Esophagus squamous epithelium (tissue), 4 donors: Measurements from ENCODE around the gene C2CD4D.

Experiments used
- POLR2A ChIP-seq, 4 donors: fragments of 450-650 bp; IDR thresholded peaks; one replicate each; pipeline ENCODE4 v1.6.1; 2017; ENCODE audit warnings: antibody characterized with exemption in 4 of 4, mild to moderate bottlenecking in 4 of 4, moderate library complexity in 3 of 4
- TF ChIP-seq, protein P1 (sequence below), 6 experiments: fragments of 450-650 bp in 4 of 6; fragments of 200-600 bp in 2 of 6; sonication (generic) in 2 of 6; IDR thresholded peaks; one replicate each; pipeline ENCODE4 v1.5.1; 2016 to 2019; ENCODE audit warnings: antibody characterized with exemption in 6 of 6, mild to moderate bottlenecking in 4 of 6, moderate library complexity in 4 of 6

DNA sequence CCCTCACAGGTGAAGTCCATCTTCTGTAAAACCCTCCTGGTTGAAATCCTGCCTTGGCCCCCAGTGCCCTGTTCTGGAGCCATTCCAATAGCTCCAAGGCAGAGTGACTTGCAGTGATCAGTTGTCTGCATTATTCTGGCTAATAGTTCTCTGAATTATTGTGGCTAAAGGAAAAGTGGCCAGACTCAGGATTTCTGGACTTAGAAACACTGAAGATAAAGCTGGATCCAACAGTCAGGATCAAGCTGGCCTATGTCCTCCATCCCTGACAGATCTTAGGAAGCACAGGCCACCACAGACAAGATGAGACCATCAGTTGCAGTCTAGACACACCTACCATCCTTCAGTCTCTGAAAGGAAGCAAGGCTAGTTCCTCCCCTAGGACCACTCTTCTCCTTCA, 801 bp upstream of the C2CD4D start:
- TF ChIP-seq, protein P1, sequence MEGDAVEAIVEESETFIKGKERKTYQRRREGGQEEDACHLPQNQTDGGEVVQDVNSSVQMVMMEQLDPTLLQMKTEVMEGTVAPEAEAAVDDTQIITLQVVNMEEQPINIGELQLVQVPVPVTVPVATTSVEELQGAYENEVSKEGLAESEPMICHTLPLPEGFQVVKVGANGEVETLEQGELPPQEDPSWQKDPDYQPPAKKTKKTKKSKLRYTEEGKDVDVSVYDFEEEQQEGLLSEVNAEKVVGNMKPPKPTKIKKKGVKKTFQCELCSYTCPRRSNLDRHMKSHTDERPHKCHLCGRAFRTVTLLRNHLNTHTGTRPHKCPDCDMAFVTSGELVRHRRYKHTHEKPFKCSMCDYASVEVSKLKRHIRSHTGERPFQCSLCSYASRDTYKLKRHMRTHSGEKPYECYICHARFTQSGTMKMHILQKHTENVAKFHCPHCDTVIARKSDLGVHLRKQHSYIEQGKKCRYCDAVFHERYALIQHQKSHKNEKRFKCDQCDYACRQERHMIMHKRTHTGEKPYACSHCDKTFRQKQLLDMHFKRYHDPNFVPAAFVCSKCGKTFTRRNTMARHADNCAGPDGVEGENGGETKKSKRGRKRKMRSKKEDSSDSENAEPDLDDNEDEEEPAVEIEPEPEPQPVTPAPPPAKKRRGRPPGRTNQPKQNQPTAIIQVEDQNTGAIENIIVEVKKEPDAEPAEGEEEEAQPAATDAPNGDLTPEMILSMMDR (IDR thresholded peaks at IDR 0.05), result no peak
- TF ChIP-seq POLR2A (IDR thresholded peaks at IDR 0.05), result no peak
